ENCODE measurements around the gene CELF1. TPM values are rescaled to one million over a fixed set of nuclear protein-coding genes. Genes with fewer than 3 reads are reported as not detected.

Gene CELF1
- total RNA-seq, 1 donor from 2014 or later = 136 TPM

DNA sequence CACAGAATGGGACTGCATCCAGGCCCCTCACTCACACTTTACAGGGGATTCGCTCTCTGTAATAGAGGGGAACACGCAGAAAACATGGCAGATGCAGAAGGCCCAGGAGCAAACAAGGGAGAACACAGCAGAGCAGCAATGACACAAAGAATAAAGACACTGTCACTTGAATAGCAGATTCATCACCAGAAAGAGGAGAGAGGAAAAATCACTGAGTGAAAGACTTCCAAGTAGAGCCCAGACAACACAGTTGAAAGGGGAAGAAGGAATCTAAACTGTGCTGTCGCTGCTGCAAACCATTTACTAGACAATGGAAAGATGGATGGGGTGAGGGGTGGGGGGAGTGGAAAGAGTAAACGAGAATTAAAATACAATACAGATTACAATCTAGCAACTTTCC, 75.2 kb downstream of the CELF1 start:
- no peak for ATAC-seq (ENCODE audit: low read depth)
- DNase-seq = no peak
- no peak overlapping the region for H3K27ac Mint-ChIP-seq
- POLR2A ChIA-PET = no interaction called here
- CTCF ChIA-PET = no interaction called here
- TF ChIP-seq CTCF (IDR thresholded peaks at IDR 0.05) = no peak
- H3K4me1 Mint-ChIP-seq = no peaks in the 10 kb centered on the region
- intact Hi-C loops (cut with micrococcal nuclease) = no loop called here
- H3K4me3 Mint-ChIP-seq = no peak overlapping the region
- H3K27me3 Mint-ChIP-seq = no peaks in the 10 kb centered on the region
- no peaks in the 10 kb centered on the region for H3K9me3 Mint-ChIP-seq
- peaks cover 96% of the 10 kb centered on the region for H3K36me3 Mint-ChIP-seq (ENCODE audit: low read depth)

DNA sequence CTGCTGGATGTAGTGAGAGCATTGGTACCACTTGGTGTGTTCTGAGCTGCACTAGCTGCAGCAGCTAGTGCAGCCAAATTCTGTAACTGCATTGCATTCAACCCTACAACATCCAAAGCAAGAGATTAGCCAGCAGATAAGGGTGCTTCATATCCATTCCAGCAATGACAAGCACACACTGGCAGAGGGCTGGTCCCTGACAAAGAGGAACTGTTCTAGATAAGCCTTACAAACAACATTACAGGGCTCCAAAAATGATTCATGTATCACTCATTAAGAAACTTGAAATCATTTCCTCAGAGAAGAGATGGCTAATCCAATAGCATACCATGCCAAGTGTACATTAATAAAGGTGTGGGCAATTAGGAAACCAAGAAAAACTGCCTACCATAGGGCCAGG, 75.6 kb downstream of the CELF1 start:
- TF ChIP-seq CTCF (IDR thresholded peaks at IDR 0.05) = no peak
- intact Hi-C loops (cut with micrococcal nuclease) = no loop called here
- CTCF ChIA-PET = no interaction called here

GRCh38 chr11:47470671-47471070, 82.3 kb downstream of the CELF1 start:
- H3K36me3 Mint-ChIP-seq (ENCODE audit: low read depth) = peaks cover 94% of the 10 kb centered on the region

More for the DNA sequence above, 75.6 kb downstream of the CELF1 start:
- H3K27me3 Mint-ChIP-seq = no peaks in the 10 kb centered on the region
- no peaks in the 10 kb centered on the region for H3K9me3 Mint-ChIP-seq
- no peaks in the 10 kb centered on the region for H3K4me1 Mint-ChIP-seq
- no peak for DNase-seq
- no peak for ATAC-seq (ENCODE audit: low read depth)
- peaks cover 96% of the 10 kb centered on the region for H3K36me3 Mint-ChIP-seq (ENCODE audit: low read depth)
- H3K4me3 Mint-ChIP-seq = no peak overlapping the region
- POLR2A ChIA-PET = no interaction called here
- no peak overlapping the region for H3K27ac Mint-ChIP-seq

GRCh38 chr11:47469361-47470179, 83.4 kb downstream of the CELF1 start:
- DNase-seq (no peak), ATAC-seq (ENCODE audit: low read depth) (no peak)
- Mint-ChIP-seq H3K4me3 (no peak overlapping the region), H3K27me3 (no peaks in the 10 kb centered on the region), H3K27ac (no peak overlapping the region), H3K36me3 (ENCODE audit: low read depth) (peaks cover 90% of the 10 kb centered on the region), H3K9me3 (no peaks in the 10 kb centered on the region), H3K4me1 (no peaks in the 10 kb centered on the region)
- intact Hi-C loops (cut with micrococcal nuclease) = no loop called here
- no peak for TF ChIP-seq CTCF (IDR thresholded peaks at IDR 0.05)
- ChIA-PET CTCF (no interaction called here), POLR2A (interaction anchor here (0.8 kb wide), 1 partner anchor 115 kb away, joined by 10 read pairs; no protein-coding TSS in a partner anchor)

More at GRCh38 chr11:47470671-47471070, 82.3 kb downstream of the CELF1 start:
- Mint-ChIP-seq H3K4me3 (no peak overlapping the region), H3K27ac (no peak overlapping the region), H3K4me1 (no peaks in the 10 kb centered on the region), H3K27me3 (no peaks in the 10 kb centered on the region), H3K9me3 (no peaks in the 10 kb centered on the region)
- no peak for ATAC-seq (ENCODE audit: low read depth)
- DNase-seq = no peak
- TF ChIP-seq CTCF (IDR thresholded peaks at IDR 0.05) = no peak
- ChIA-PET CTCF (interaction anchor here (1.2 kb wide), 1 partner anchor 17 kb away, joined by 3 read pairs; no protein-coding TSS in a partner anchor), POLR2A (interaction anchor here (0.8 kb wide), 1 partner anchor 114 kb away, joined by 10 read pairs; no protein-coding TSS in a partner anchor)
- intact Hi-C loops (cut with micrococcal nuclease) = no loop called here

DNA sequence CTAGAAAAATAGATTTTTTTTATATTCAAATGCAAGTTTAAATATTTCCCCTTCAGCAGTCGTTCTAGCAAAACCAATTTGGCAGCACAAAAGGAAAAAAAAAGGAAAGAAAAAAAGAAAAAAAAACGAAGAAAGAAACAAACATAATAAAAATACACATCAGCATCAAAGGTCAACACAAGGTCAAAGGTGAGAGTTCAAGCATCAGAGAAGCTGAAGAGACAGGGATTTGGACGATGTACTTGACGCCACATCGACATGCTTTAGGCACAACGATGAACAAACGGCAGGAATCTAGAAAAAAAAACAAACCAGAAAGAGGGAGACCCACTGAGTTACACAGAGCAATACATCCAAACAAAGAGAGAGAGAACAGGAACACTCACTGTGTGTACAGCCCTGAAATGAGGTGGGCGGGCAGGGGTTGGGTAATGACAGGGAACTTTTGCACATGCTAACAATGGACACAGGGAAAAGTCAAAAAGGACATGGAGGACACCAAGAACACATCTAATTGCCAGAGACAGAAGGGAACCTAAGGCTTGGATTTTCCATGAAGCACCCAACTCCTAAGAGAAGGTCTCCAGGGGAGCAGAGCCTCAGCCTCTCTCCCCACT, 84.2 kb downstream of the CELF1 start:
- no peak overlapping the region for H3K4me3 Mint-ChIP-seq
- no peak for ATAC-seq (ENCODE audit: low read depth)
- H3K27me3 Mint-ChIP-seq = no peaks in the 10 kb centered on the region
- H3K4me1 Mint-ChIP-seq = no peaks in the 10 kb centered on the region
- no peaks in the 10 kb centered on the region for H3K9me3 Mint-ChIP-seq
- no peak overlapping the region for H3K27ac Mint-ChIP-seq
- intact Hi-C loops (cut with micrococcal nuclease) = no loop called here
- POLR2A ChIA-PET = no interaction called here
- peaks cover 88% of the 10 kb centered on the region for H3K36me3 Mint-ChIP-seq (ENCODE audit: low read depth)
- DNase-seq = no peak
- TF ChIP-seq CTCF (IDR thresholded peaks at IDR 0.05) = no peak
- CTCF ChIA-PET = no interaction called here
